ENCODE results near the gene CCDC9.

CCDC9 gene

DNA sequence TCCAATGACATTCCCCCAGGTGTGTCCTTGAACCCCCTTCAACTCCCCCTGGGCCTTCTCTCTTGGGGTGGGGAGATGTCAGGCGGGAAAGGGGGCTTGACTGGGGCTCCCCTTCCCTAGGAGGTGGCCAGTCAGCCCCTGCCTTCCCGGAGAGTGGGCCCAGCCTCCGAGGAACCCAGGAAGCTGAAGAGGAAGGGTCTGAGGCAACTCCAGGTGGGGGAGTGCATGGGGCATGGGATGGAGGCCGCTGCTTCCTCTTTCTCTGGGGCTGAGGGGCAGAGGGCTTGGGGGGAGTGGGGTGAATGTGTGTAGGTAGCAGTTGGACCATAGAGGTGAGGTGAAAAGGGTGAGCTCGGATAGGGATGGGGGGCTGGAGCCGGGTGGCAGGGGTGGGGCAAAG lies 15.6 kb downstream of the CCDC9 start:
- Histone ChIP-seq H3K23ac (ENCODE audit: low read length) (no peak overlapping the region), H3K56ac (ENCODE audit: low read length) (no peak overlapping the region), H3K27me3 (ENCODE audit: insufficient read depth, low read length, poor library complexity) (no peaks in the 10 kb centered on the region), H3K36me3 (ENCODE audit: control insufficient read depth, insufficient read depth, low read length) (peaks cover 3% of the 10 kb centered on the region), H2BK15ac (replicated peaks; ENCODE audit: low read depth) (no peak overlapping the region), H2BK120ac (ENCODE audit: low read depth, low read length) (no peak overlapping the region), H3K4me3 (ENCODE audit: low read length) (no peak overlapping the region), H3K9ac (ENCODE audit: low read length) (no peak overlapping the region), H2AK5ac (ENCODE audit: low read length) (no peak overlapping the region), H3K27ac (ENCODE audit: low read depth, low read length) (no peak overlapping the region), H4K5ac (ENCODE audit: low read length) (no peak overlapping the region), H3K79me2 (ENCODE audit: control insufficient read depth, insufficient read depth, low read length) (no peaks in the 10 kb centered on the region), H3K4ac (ENCODE audit: low read depth, low read length) (no peak overlapping the region), H3K79me1 (ENCODE audit: low read length) (no peaks in the 10 kb centered on the region), H2BK5ac (ENCODE audit: low read length) (no peak overlapping the region), H4K8ac (ENCODE audit: low read depth, low read length) (no peak overlapping the region), H3K18ac (ENCODE audit: low read length) (no peak overlapping the region), H3K4me2 (ENCODE audit: low read length) (no peak overlapping the region), H3K4me1 (ENCODE audit: control insufficient read depth, low read depth, low read length) (peaks cover 5% of the 10 kb centered on the region)
- no CpG with 5 or more reads among the region's 6 CpGs for WGBS (ENCODE audit: extremely low coverage, insufficient coverage, low lambda C conversion rate)
- no peak for DNase-seq

- Histone ChIP-seq H4K8ac (ENCODE audit: low read depth, low read length) (no peak overlapping the region), H3K4ac (ENCODE audit: low read depth, low read length) (no peak overlapping the region), H2BK5ac (ENCODE audit: low read length) (peak overlapping the region; percentile 16), H2AK5ac (ENCODE audit: low read length) (peak overlapping the region; percentile 46), H3K27ac (ENCODE audit: low read depth, low read length) (peak overlapping the region; percentile 97), H2BK120ac (ENCODE audit: low read depth, low read length) (no peak overlapping the region), H3K56ac (ENCODE audit: low read length) (peak overlapping the region; percentile 87), H3K4me1 (ENCODE audit: control insufficient read depth, low read depth, low read length) (peaks cover 5% of the 10 kb centered on the region), H2BK15ac (replicated peaks; ENCODE audit: low read depth) (no peak overlapping the region), H3K4me3 (ENCODE audit: low read length) (peak overlapping the region; percentile 23), H3K27me3 (ENCODE audit: insufficient read depth, low read length, poor library complexity) (no peaks in the 10 kb centered on the region), H3K4me2 (ENCODE audit: low read length) (peak overlapping the region; percentile 44), H3K79me1 (ENCODE audit: low read length) (no peaks in the 10 kb centered on the region), H4K5ac (ENCODE audit: low read length) (no peak overlapping the region), H3K36me3 (ENCODE audit: control insufficient read depth, insufficient read depth, low read length) (peaks cover 3% of the 10 kb centered on the region), H3K79me2 (ENCODE audit: control insufficient read depth, insufficient read depth, low read length) (no peaks in the 10 kb centered on the region), H3K9ac (ENCODE audit: low read length) (peak overlapping the region; percentile 72), H3K23ac (ENCODE audit: low read length) (peak overlapping the region; percentile 97), H3K18ac (ENCODE audit: low read length) (peak overlapping the region; percentile 22)
- WGBS (ENCODE audit: extremely low coverage, insufficient coverage, low lambda C conversion rate): no CpG with 5 or more reads among the region's 42 CpGs
- peak; percentile 60 for DNase-seq
These were observed 16.4 kb downstream of the CCDC9 start for GRCh38 chr19:47272448-47273312.

DNA sequence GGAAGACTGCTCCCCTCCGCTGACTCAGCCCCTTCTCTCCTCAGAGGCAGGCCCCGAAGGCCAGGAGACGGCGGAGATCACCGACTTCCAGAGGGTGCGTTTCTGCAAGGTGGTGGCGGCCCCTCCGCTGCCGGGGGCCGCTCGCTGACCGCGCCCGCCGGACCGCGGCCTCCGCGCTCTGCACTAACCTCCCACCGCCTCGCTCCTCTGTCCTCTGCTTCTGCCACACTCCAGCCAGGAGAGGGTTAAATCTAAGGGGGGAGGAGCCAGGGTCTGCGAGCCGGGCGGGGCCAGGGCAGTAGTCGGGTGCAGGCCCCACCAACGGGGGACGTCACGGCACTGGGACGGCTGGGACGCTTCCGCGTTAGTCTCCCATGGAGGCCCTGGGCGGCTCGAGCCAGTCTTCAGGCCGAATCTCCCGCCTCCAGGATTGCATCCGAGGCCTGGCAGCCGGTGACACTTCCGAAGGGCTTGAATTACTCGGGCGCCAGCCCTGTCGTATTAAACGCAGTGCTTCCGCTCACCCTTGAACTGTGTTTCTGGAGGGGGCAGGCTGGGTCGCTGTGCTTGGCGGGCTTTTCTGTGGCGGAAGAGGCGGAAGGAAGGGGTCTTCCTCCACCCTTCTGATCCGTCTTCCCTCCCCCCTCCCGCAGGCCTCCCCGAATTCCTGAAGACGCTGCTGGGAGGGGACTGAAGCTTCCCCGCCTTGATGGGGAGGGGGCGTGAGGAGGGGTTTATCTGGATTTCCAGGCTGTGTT lies 17.2 kb downstream of the CCDC9 start:
- peaks cover 3% of the 10 kb centered on the region for H3K36me3 ChIP-seq (ENCODE audit: control insufficient read depth, insufficient read depth, low read length)
- H3K4me3 ChIP-seq (ENCODE audit: low read length): peak overlapping the region; percentile 77
- H3K18ac ChIP-seq (ENCODE audit: low read length): peak overlapping the region; percentile 32
- peak overlapping the region; percentile 97 for H3K23ac ChIP-seq (ENCODE audit: low read length)
- H4K5ac ChIP-seq (ENCODE audit: low read length): no peak overlapping the region
- H3K4me2 ChIP-seq (ENCODE audit: low read length): peak overlapping the region; percentile 95
- peak overlapping the region; percentile 97 for H3K27ac ChIP-seq (ENCODE audit: low read depth, low read length)
- peaks cover 5% of the 10 kb centered on the region for H3K4me1 ChIP-seq (ENCODE audit: control insufficient read depth, low read depth, low read length)
- H3K79me1 ChIP-seq (ENCODE audit: low read length): no peaks in the 10 kb centered on the region
- peak overlapping the region; percentile 41 for H4K8ac ChIP-seq (ENCODE audit: low read depth, low read length)
- no peaks in the 10 kb centered on the region for H3K27me3 ChIP-seq (ENCODE audit: insufficient read depth, low read length, poor library complexity)
- peak overlapping the region; percentile 98 for H3K56ac ChIP-seq (ENCODE audit: low read length)
- H2AK5ac ChIP-seq (ENCODE audit: low read length): no peak overlapping the region
- H3K79me2 ChIP-seq (ENCODE audit: control insufficient read depth, insufficient read depth, low read length): no peaks in the 10 kb centered on the region
- H3K9ac ChIP-seq (ENCODE audit: low read length): peak overlapping the region; percentile 99
- H2BK15ac ChIP-seq (replicated peaks; ENCODE audit: low read depth): no peak overlapping the region
- no CpG with 5 or more reads among the region's 54 CpGs for WGBS (ENCODE audit: extremely low coverage, insufficient coverage, low lambda C conversion rate)
- DNase-seq: peak; percentile 97
- H2BK120ac ChIP-seq (ENCODE audit: low read depth, low read length): no peak overlapping the region
- peak overlapping the region; percentile 92 for H2BK5ac ChIP-seq (ENCODE audit: low read length)
- peak overlapping the region; percentile 9 for H3K4ac ChIP-seq (ENCODE audit: low read depth, low read length)

DNA sequence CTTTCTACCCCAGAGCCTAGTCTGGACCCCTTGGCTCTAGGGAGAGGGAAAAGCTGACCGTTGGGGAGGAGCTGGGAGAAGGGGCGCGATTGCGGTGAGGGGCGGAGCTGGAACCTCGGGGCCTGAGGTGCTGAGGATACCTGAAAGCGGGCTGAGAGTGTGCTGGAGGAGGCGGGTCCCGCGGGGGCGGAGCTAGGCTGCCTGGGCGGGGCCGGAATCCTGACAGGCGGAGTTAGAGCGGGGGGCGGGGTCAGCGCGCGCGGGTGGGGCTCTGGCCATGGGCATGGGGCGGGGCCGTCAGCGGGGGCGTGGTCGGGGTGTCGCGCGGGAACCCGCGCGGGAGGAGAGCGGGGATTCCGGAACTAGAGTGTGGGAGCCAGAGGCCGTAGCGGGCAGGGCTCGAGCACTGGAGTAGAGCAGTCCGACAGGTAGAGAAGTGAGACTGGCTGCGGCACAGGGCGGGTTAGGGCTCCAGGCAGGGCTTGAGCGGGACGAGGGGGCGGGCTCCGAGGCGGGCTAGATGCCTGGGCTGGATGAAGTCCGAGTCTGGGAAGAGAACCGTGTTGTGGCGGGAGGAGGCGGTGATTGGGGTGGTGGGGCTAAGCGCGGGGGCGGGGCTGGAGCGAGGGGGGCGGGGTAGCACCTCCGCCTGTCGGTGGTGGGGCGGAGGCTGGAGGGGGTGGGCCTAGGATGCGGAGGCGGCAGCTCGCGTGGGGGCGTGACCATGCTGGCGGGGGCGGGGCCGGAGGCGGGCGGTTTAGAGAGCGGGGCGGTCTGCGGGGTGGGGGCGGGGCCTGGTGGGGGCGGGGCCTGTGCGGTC lies 18.0 kb downstream of the CCDC9 start, which contains the start of gene INAFM1:
INAFM1 (plus strand) TSS at position 815 of the 820 bp plus-strand sequence. CDS start 35 bp downstream, outside the sequence.
- peak within 1 kb of the TSS; percentile 95 for H3K4me2 ChIP-seq (ENCODE audit: low read length)
- DNase-seq: peak; percentile 96

More for the DNA sequence above, 18.0 kb downstream of the CCDC9 start, which contains the start of gene INAFM1:
- H2BK120ac ChIP-seq (ENCODE audit: low read depth, low read length): no peak within 1 kb of the TSS
- no CpG with 5 or more reads among the region's 72 CpGs for WGBS (ENCODE audit: extremely low coverage, insufficient coverage, low lambda C conversion rate)
- H3K4me3 ChIP-seq (ENCODE audit: low read length): peak within 1 kb of the TSS; percentile 77
- H3K9ac ChIP-seq (ENCODE audit: low read length): peak within 1 kb of the TSS; percentile 99
- peak within 1 kb of the TSS; percentile 38 for H2AK5ac ChIP-seq (ENCODE audit: low read length)
- H3K4me1 ChIP-seq (ENCODE audit: control insufficient read depth, low read depth, low read length): peaks cover 5% of the 10 kb centered on the region
- no peaks in the 10 kb centered on the region for H3K79me2 ChIP-seq (ENCODE audit: control insufficient read depth, insufficient read depth, low read length)
- H3K27ac ChIP-seq (ENCODE audit: low read depth, low read length): peak within 1 kb of the TSS; percentile 97
- H3K23ac ChIP-seq (ENCODE audit: low read length): peak within 1 kb of the TSS; percentile 66
- H4K8ac ChIP-seq (ENCODE audit: low read depth, low read length): peak within 1 kb of the TSS; percentile 41
- H3K56ac ChIP-seq (ENCODE audit: low read length): peak within 1 kb of the TSS; percentile 98
- peak within 1 kb of the TSS; percentile 66 for H3K4ac ChIP-seq (ENCODE audit: low read depth, low read length)
- no peak within 1 kb of the TSS for H2BK15ac ChIP-seq (replicated peaks; ENCODE audit: low read depth)
- H3K79me1 ChIP-seq (ENCODE audit: low read length): no peaks in the 10 kb centered on the region
- H3K36me3 ChIP-seq (ENCODE audit: control insufficient read depth, insufficient read depth, low read length): peaks cover 3% of the 10 kb centered on the region
- no peak within 1 kb of the TSS for H4K5ac ChIP-seq (ENCODE audit: low read length)
- peak within 1 kb of the TSS; percentile 92 for H2BK5ac ChIP-seq (ENCODE audit: low read length)
- H3K27me3 ChIP-seq (ENCODE audit: insufficient read depth, low read length, poor library complexity): no peaks in the 10 kb centered on the region
- H3K18ac ChIP-seq (ENCODE audit: low read length): peak within 1 kb of the TSS; percentile 32

Measured in mesendoderm (in vitro differentiated cells).